ENCODE measurements around the gene C3orf18.

DNA sequence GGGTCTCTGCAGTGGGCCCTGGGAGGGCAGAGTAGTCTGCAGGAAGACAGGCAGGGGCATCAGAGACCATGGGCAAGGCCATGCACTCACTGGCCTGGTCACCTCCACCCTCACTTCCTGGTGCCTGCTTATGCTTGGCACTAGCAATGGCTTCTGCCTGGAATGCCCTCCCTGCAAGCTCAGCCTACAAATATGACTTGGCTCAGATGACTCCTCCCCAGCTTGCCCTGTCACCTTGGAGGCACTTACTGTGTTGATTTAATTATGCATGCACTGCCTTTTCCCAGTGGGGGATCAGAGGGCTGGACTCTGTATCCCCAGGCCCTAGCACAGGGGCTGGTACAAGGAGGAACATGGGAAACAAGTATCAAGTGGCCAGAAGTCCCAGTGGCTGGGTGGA is 7.8 kb downstream of the C3orf18 start:
- TF ChIP-seq BRCA1 (IDR thresholded peaks at IDR 0.05; ENCODE audit: low read depth, low read length): no peak
- TF ChIP-seq GABPA (IDR thresholded peaks at IDR 0.05; ENCODE audit: low read depth): no peak
